Central memory CD8-positive, alpha-beta T cell (primary cell): ENCODE results near the gene RBPMS2.
"Not testable (repeated sequence)": the region's sequence is repeated elsewhere in the genome, so short reads cannot be mapped to it uniquely, and the experiment has no call there.

Experiments
- ATAC-seq: fragments of 150-1000 bp; cut with Tn5 transposase; replicated peaks from 2 replicates; pipeline ENCODE4 v1.10.0; 2022; ENCODE audit warnings: mild to moderate bottlenecking, moderate FRiP score, moderate number of reproducible peaks; ENCODE audit not compliant: poor library complexity, severe bottlenecking; ENCODE audit errors: extremely low read depth
- DNase-seq, 2 donors: peaks; one replicate each; pipeline ENCODE4 v3.0.0; 2021; ENCODE audit warnings: low spot score in 2 of 2
- H3K27ac Mint-ChIP-seq: one replicate; pipeline ENCODE4 v1.8.0; 2022; ENCODE audit warnings: low read depth, mild to moderate bottlenecking, moderate library complexity, mixed read lengths
- H3K27me3 Mint-ChIP-seq: one replicate; pipeline ENCODE4 v1.8.0; 2022; ENCODE audit warnings: mixed read lengths
- H3K36me3 Mint-ChIP-seq: one replicate; pipeline ENCODE4 v1.8.0; 2022; ENCODE audit warnings: mild to moderate bottlenecking, moderate library complexity, mixed read lengths; ENCODE audit not compliant: insufficient read depth
- H3K4me1 Mint-ChIP-seq: one replicate; pipeline ENCODE4 v1.8.0; 2022; ENCODE audit warnings: mixed read lengths
- H3K4me3 Mint-ChIP-seq: one replicate; pipeline ENCODE4 v1.8.0; 2022; ENCODE audit warnings: mild to moderate bottlenecking, moderate library complexity, mixed read lengths
- H3K9me3 Mint-ChIP-seq: one replicate; pipeline ENCODE4 v1.8.0; 2022; ENCODE audit warnings: mixed read lengths

RBPMS2 gene

GRCh38 chr15:64806509-64806908, 31.1 kb upstream of the RBPMS2 start:
- H3K36me3 Mint-ChIP-seq: peaks cover 4% of the 10 kb centered on the region
- H3K4me3 Mint-ChIP-seq: no peak overlapping the region
- peaks cover 7% of the 10 kb centered on the region for H3K4me1 Mint-ChIP-seq
- H3K27ac Mint-ChIP-seq: peak overlapping the region; percentile 78
- ATAC-seq (no peak), DNase-seq (no peak)
- no peaks in the 10 kb centered on the region for H3K9me3 Mint-ChIP-seq
- H3K27me3 Mint-ChIP-seq: peaks cover 11% of the 10 kb centered on the region

- Mint-ChIP-seq H3K4me1 (peaks cover under 1% of the 10 kb centered on the region), H3K36me3 (no peaks in the 10 kb centered on the region), H3K9me3 (no peaks in the 10 kb centered on the region), H3K27ac (no peak overlapping the region), H3K4me3 (no peak overlapping the region), H3K27me3 (peaks cover 11% of the 10 kb centered on the region)
- DNase-seq (no peak), ATAC-seq (no peak)
Observed at GRCh38 chr15:64804619-64805018, 29.2 kb upstream of the RBPMS2 start.

GRCh38 chr15:64803526-64803925, 28.1 kb upstream of the RBPMS2 start:
- H3K27ac Mint-ChIP-seq: no peak overlapping the region
- peaks cover 11% of the 10 kb centered on the region for H3K27me3 Mint-ChIP-seq
- no peak overlapping the region for H3K4me3 Mint-ChIP-seq
- no peak for DNase-seq
- ATAC-seq: no peak
- H3K4me1 Mint-ChIP-seq: no peaks in the 10 kb centered on the region
- no peaks in the 10 kb centered on the region for H3K36me3 Mint-ChIP-seq
- H3K9me3 Mint-ChIP-seq: no peaks in the 10 kb centered on the region

- Mint-ChIP-seq H3K4me3 (no peak overlapping the region), H3K27ac (no peak overlapping the region), H3K9me3 (no peaks in the 10 kb centered on the region), H3K27me3 (no peaks in the 10 kb centered on the region), H3K36me3 (no peaks in the 10 kb centered on the region), H3K4me1 (no peaks in the 10 kb centered on the region)
- no peak for DNase-seq
- no peak for ATAC-seq
Observed at GRCh38 chr15:64800476-64800875, 25.1 kb upstream of the RBPMS2 start.

GRCh38 chr15:64798905-64799304, 23.5 kb upstream of the RBPMS2 start:
- not testable (repeated sequence) for H3K4me3 Mint-ChIP-seq, H3K27me3 Mint-ChIP-seq, H3K27ac Mint-ChIP-seq, H3K36me3 Mint-ChIP-seq, ATAC-seq, DNase-seq, H3K9me3 Mint-ChIP-seq, H3K4me1 Mint-ChIP-seq

GRCh38 chr15:64795921-64796320, 20.5 kb upstream of the RBPMS2 start:
- ATAC-seq, H3K4me3 Mint-ChIP-seq, H3K36me3 Mint-ChIP-seq, H3K27ac Mint-ChIP-seq, DNase-seq, H3K27me3 Mint-ChIP-seq, H3K9me3 Mint-ChIP-seq, H3K4me1 Mint-ChIP-seq: not testable (repeated sequence)

GRCh38 chr15:64795299-64795698, 19.9 kb upstream of the RBPMS2 start:
- H3K27me3 Mint-ChIP-seq, H3K4me3 Mint-ChIP-seq, H3K4me1 Mint-ChIP-seq, H3K27ac Mint-ChIP-seq, ATAC-seq, H3K9me3 Mint-ChIP-seq, H3K36me3 Mint-ChIP-seq, DNase-seq: not testable (repeated sequence)

GRCh38 chr15:64792282-64792681, 16.9 kb upstream of the RBPMS2 start:
- Mint-ChIP-seq H3K36me3 (no peaks in the 10 kb centered on the region), H3K27ac (no peak overlapping the region), H3K4me3 (no peak overlapping the region), H3K27me3 (no peaks in the 10 kb centered on the region), H3K9me3 (no peaks in the 10 kb centered on the region), H3K4me1 (no peaks in the 10 kb centered on the region)
- DNase-seq (no peak), ATAC-seq (no peak)

GRCh38 chr15:64791401-64791800, 16.0 kb upstream of the RBPMS2 start:
- no peak overlapping the region for H3K4me3 Mint-ChIP-seq
- no peaks in the 10 kb centered on the region for H3K4me1 Mint-ChIP-seq
- no peaks in the 10 kb centered on the region for H3K36me3 Mint-ChIP-seq
- H3K9me3 Mint-ChIP-seq: no peaks in the 10 kb centered on the region
- H3K27me3 Mint-ChIP-seq: no peaks in the 10 kb centered on the region
- ATAC-seq: no peak
- no peak overlapping the region for H3K27ac Mint-ChIP-seq
- no peak for DNase-seq

- Mint-ChIP-seq H3K4me1 (peaks cover 21% of the 10 kb centered on the region), H3K4me3 (no peak overlapping the region), H3K27me3 (no peaks in the 10 kb centered on the region), H3K36me3 (no peaks in the 10 kb centered on the region), H3K27ac (no peak overlapping the region), H3K9me3 (no peaks in the 10 kb centered on the region)
- DNase-seq: no peak
- no peak for ATAC-seq
Observed at GRCh38 chr15:64783796-64784195, 8.4 kb upstream of the RBPMS2 start.

- Mint-ChIP-seq H3K4me3 (no peak overlapping the region), H3K27me3 (peaks cover under 1% of the 10 kb centered on the region), H3K4me1 (peaks cover 21% of the 10 kb centered on the region), H3K36me3 (no peaks in the 10 kb centered on the region), H3K27ac (peak overlapping the region; percentile 37), H3K9me3 (no peaks in the 10 kb centered on the region)
- ATAC-seq (no peak), DNase-seq (no peak)
Observed at GRCh38 chr15:64782751-64783150, 7.4 kb upstream of the RBPMS2 start.

- ATAC-seq (no peak), DNase-seq (no peak)
- no peak overlapping the region for H3K4me3 Mint-ChIP-seq
- peaks cover 13% of the 10 kb centered on the region for H3K27me3 Mint-ChIP-seq
- peaks cover 21% of the 10 kb centered on the region for H3K4me1 Mint-ChIP-seq
- H3K27ac Mint-ChIP-seq: no peak overlapping the region
- no peaks in the 10 kb centered on the region for H3K9me3 Mint-ChIP-seq
- H3K36me3 Mint-ChIP-seq: no peaks in the 10 kb centered on the region
Observed at GRCh38 chr15:64781299-64781698, 5.9 kb upstream of the RBPMS2 start.

GRCh38 chr15:64780600-64781156, 5.3 kb upstream of the RBPMS2 start:
- DNase-seq: no peak
- no peak overlapping the region for H3K4me3 Mint-ChIP-seq
- no peaks in the 10 kb centered on the region for H3K9me3 Mint-ChIP-seq
- peaks cover 2% of the 10 kb centered on the region for H3K36me3 Mint-ChIP-seq
- peaks cover 25% of the 10 kb centered on the region for H3K4me1 Mint-ChIP-seq
- no peak for ATAC-seq
- peaks cover 13% of the 10 kb centered on the region for H3K27me3 Mint-ChIP-seq
- no peak overlapping the region for H3K27ac Mint-ChIP-seq

GRCh38 chr15:64779630-64780029, 4.2 kb upstream of the RBPMS2 start:
- ATAC-seq: no peak
- no peak overlapping the region for H3K4me3 Mint-ChIP-seq

More at GRCh38 chr15:64779630-64780029, 4.2 kb upstream of the RBPMS2 start:
- no peaks in the 10 kb centered on the region for H3K9me3 Mint-ChIP-seq
- H3K4me1 Mint-ChIP-seq: peaks cover 25% of the 10 kb centered on the region
- peaks cover 14% of the 10 kb centered on the region for H3K27me3 Mint-ChIP-seq
- DNase-seq: no peak
- H3K36me3 Mint-ChIP-seq: peaks cover 2% of the 10 kb centered on the region
- H3K27ac Mint-ChIP-seq: no peak overlapping the region
